Activated CD8-positive, alpha-beta memory T cell treated with anti-CD3 and anti-CD28 coated beads for 36 hours (primary cell): ENCODE data around the gene FTCD. TPM values are rescaled to one million over a fixed set of nuclear protein-coding genes. Genes with fewer than 3 reads are reported as not detected.
"Not testable (repeated sequence)": the region's sequence is repeated elsewhere in the genome, so short reads cannot be mapped to it uniquely, and the experiment has no call there.

Experiments
- CTCF ChIA-PET: fragments of 350-600 bp; sonication (Branson Sonifier 250); formaldehyde crosslinking; loops from one replicate; lab custom pipeline; 2021; ENCODE audit warnings: antibody characterized with exemption; lab: Charles Lee
- POLR2A ChIA-PET: fragments of 350-600 bp; sonication (Branson Sonifier 250); formaldehyde crosslinking; loops from one replicate; lab custom pipeline; 2021; ENCODE audit warnings: antibody characterized with exemption; lab: Charles Lee
- total RNA-seq, 2 experiments: library from RNA; stranded (reverse); gene quantifications; one replicate each; pipeline ENCODE4 v1.2.3, GENCODE V29; 2021

Gene FTCD
- total RNA-seq, 2 experiments from 2014 or later, result 0.23 TPM; not detected in 1

DNA sequence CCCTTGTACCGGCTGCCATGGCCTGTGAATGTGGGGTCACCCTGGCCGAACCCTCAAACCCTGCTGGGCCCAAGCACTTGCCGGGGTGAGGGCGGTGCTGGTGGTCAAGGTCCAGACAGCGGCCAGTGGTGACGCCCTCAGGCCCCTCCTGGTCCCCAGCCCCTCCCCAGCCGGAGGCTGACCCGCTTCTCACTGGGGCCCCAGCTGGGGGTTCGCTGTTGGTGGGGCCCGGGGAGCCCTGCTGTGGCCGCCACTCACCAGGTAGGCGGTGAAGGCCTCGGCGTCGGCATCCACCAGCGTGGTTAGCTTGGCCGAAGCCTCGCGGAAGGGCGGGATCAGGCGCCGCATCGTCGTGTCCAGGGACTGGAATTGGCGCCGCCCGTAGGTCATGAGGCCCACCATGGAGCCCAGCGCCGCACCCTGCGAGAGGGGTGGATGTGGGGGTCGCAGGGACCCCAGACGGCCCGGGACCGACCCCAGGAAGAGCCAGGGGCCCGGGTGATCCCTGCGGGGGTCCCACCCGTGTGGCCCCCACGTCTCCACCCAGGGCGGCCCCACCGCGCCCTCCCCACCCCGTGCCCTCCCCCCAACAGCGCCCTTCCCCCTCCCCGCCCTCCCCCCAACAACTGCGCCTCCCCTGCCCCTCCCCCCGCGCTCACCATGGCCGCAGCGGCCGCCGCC, 10.1 kb downstream of the FTCD start:
- ChIA-PET CTCF (no interaction called here), POLR2A (no interaction called here)

DNA sequence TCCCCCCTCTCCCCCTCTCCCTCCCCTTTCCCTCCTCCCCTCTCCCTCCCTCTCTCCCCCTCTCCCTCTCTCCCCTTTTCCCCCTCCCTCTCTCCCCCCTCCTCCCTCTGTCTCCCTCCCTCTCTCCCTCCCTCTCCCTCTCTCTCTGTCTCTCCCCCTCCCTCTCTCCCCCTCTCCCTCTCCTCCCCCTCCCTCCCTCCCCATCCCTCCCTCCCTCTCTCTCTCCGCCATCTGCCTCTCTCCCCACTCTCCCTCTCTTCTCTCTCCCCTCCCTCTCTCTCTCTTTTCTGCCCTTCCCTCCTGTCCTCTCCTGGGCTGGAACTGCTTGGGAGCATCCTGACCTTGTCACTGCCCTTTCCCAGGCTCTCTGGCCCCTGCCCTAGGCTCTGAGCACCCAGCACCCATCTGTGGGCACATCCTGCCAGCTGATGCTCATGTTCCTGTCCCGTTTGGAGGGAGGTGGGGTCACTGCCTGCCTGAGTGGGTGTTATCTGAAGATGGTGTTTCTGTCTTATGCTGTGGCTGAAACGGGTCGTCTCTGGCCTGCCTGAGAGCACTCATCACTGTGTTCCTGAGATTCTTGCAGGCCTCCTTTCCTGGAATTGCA, 10.8 kb downstream of the FTCD start:
- POLR2A ChIA-PET, result interaction anchor here (0.6 kb wide), 1 partner anchor 282 kb away, joined by 3 read pairs; no protein-coding TSS in a partner anchor
- CTCF ChIA-PET, result interaction anchor here (0.6 to 1.8 kb wide), 7 partner anchors 8 to 207 kb away, joined by 3 to 13 read pairs (median 4); no protein-coding TSS in a partner anchor

DNA sequence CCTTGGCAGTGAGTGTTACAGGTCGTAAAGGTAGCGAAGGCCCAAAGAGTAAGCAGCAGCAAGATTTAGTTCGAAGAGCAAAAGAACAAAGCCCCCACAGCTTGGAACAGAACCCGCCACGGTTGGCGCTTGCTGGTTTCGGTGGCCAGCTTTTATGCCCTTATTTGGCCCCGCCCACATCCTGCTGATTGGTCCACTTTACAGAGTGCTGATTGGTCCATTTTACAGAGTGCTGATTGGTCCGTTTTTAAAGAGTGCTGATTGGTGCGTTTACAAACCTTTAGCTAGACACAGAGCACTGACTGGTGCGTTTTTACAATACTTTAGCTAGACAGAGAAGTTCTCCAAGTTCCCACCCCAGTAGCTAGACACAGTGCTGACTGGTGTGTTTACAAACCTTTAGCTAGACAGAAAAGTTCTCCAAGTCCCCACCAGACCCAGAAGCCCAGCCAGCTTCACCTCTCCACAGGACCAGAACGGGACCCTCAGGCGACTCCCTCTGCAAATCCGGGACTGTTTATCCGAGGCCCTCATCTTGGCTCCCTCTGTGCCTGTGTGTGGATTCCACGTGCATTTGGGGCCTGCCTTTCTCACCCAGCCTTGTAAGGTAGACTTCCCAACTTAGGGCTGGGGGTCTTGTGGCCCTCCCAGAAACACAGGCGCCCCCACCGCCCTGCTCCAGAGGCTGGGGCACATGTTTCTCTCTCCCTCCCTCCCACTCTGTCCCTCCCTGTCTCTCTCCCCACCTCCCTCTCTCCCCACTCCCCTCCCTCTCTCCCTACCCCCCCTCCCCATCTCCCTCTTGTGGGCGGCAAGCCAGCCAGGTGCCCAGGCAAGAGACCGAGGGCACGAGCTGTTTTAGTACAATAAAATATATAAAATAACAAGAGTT, 12.6 kb downstream of the FTCD start:
- ChIA-PET POLR2A (interaction anchor here (0.5 to 1.3 kb wide), 4 partner anchors 35 to 317 kb away, joined by 4 to 7 read pairs (median 6); no protein-coding TSS in a partner anchor), CTCF (interaction anchor here (0.8 to 1.8 kb wide), 17 partner anchors 10 to 281 kb away, joined by 3 to 13 read pairs (median 3); no protein-coding TSS in a partner anchor)

DNA sequence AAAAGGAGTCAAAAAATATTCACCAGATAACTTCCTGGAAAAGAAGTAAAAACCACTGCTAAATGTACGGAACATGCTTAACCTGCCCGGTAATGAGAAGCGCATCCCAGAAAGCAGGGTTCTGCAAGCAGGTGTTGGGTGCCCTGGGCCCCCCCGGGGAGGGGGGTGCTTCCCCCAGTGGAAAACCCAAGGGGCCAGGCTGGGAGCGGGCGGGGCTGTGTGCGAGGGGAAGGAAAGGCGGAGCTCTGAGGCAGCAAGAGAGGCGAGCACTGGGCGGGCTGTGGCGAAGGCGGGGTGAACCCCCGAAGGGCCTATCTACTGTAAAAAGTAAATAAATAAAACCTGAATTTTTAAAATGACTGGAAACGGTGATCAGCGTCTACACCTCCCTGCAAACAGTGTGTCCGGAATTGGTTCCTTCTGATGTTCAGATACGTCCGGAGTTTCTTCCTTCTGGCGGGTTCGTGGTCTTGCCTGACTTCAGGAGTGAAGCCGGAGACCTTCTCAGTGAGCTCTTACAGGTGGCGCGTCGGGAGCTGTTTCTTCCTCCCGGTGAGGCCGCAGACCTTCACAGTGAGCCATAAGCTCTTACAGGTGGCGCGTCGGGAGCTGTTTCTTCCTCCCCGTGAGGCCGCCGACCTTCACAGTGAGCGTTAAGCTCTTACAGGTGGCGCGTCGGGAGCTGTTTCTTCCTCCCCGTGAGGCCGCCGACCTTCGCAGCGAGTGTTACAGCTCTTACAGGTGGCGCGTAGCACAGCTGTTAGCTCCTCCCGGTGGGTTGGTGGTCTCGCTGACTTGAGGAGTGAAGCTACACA, 13.4 kb downstream of the FTCD start:
- CTCF ChIA-PET, result interaction anchor here (1.0 kb wide), 2 partner anchors 12 to 172 kb away, joined by 3 read pairs; no protein-coding TSS in a partner anchor
- POLR2A ChIA-PET, result no interaction called here

DNA sequence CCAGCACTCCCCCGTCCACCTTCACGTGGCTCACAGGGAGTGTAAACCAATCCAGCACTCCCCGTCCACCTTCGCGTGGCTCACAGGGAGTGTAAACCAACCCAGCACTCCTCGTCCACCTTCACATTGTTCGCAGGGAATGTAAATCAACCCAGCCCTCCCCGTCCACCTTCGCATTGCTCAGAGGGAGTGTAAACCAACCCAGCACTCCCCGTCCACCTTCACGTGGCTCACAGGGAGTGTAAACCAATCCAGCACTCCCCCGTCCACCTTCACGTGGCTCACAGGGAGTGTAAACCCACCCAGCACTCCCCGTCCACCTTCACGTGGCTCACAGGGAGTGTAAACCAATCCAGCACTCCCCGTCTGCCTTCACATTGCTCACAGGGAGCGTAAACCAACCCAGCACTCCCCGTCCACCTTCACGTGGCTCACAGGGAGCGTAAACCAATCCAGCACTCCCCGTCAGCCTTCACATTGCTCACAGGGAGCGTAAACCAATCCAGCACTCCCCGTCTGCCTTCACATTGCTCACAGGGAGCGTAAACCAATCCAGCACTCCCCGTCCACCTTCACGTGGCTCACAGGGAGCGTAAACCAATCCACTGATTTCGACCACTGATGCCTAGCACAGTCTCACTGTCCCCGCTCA, 14.9 kb downstream of the FTCD start:
- CTCF ChIA-PET, POLR2A ChIA-PET: not testable (repeated sequence)

DNA sequence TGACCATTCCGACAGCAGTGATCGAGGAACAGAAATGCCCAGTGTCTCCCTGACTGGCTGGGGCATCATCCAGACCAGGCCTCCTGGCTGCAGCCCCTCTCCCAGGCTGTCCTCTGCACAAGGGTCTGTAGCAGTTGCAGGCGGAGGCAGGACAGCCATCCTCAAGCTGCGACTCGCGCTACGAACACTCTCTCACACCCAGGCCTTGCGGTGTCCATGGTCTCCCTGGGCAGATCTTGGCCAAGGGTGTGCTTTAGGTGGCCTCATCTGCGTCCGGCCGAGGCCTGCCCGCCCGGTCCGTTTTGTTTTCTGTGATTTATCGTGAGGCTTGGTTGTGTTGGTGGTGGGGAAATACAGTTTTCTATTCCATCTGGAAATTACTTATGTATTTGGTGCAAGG, 15.7 kb downstream of the FTCD start:
- CTCF ChIA-PET, result no interaction called here
- POLR2A ChIA-PET, result no interaction called here

DNA sequence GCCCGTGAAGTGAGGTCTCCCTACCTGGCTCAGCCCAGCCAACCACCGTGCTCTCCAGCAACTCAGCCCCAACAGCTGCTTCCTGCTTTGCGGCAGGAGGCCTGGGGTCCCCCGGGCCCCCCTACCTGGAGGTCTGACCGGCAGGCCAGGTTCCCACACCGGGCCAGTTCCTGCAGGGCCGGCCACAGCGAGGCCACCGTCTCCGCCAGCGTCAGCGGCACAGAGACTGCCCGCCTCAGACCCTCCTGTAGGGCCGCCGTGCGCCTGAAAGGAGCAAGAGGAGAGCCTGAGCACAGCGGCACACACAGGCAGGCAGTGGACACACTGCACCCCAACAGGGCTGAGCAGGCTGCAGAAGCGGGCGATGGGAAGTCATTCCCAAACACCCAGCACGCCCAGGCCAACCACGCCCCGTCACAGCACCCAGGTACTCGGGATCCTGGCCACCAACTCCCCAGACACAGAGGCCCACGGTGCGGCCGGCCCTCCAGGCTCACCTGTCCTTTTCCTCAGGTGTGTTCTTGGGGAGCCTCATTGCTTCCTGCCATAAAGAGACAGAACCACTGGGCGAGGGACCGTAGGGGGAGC, 16.9 kb downstream of the FTCD start:
- POLR2A ChIA-PET, result no interaction called here
- CTCF ChIA-PET, result interaction anchor here (0.5 kb wide), 1 partner anchor 145 kb away, joined by 3 read pairs; no protein-coding TSS in a partner anchor

DNA sequence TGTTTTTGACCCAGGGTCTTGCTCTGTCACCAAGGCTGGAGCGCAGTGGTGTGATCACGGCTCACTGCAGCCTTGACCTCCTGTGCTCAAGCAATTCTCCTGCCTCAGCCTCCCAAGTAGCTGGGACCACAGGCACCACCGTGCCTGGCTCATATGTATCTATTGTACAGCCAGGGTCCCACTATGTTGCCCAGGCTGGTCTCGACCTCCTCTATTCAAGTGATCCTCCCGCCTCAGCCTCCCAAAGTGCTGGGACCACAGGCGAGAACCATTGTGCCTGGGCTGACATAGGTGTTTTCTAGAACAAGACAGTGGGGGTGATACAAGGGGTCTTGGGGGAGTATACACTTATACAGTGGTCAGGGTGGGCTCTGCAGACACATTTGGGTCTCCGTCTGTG, 17.5 kb downstream of the FTCD start:
- CTCF ChIA-PET, result no interaction called here
- POLR2A ChIA-PET, result no interaction called here

DNA sequence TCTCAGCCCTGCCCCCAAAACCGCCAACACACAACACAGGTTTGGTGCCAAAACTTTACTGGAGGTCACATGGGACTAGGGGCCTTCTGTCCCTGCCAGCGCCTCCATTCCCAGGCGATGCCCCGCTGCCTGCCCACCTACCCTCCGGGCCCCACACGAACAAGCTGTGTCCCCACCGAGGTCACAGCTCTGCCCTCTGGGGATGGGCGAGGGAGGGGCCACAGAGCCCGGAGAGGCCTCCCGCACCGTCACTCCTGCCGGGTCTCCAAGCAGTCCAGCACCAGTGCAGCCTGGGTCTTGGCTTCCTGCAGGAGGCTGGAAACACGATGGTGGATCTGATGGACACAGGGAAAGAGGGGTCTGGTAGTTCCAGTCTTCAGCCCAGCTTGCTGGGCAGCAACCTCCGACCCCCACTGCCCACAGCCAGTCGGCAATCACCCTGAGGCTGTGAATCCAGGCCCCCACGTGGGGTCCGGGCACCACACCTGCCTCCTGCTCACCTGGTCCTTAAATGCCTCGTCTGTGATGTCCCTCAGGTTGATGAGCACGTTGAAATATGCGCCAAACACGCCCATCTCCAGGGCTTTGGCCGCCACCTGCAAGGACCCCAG, 18.5 kb downstream of the FTCD start:
- ChIA-PET CTCF (no interaction called here), POLR2A (no interaction called here)

DNA sequence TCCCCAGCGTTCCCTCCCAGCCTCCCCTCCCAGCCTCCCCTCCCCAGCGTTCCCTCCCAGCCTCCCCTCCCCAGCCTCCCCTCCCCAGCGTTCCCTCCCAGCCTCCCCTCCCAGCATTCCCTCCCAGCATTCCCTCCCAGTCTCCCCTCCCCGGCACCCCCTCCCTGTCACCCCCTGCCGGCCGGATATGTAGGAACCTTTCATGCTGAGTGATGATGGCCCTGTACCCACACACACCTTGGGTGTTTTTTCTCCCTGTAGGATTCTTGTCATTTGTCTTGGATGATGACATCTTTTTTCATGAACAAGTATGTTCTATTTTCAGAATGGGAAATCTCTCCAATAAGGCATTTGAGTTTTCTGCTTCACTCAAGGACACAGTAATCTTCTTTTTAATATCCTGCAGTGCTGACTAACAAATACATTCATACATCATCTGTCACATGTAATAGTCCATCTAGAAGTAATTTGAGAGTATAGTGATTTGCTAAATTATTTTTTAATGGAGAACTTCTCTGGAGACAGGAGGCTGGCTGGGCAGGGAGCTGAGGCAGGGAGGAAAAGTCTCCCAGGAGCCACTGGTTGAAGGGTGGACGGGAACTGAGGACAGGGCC, 19.5 kb downstream of the FTCD start:
- CTCF ChIA-PET, result no interaction called here
- POLR2A ChIA-PET, result no interaction called here

DNA sequence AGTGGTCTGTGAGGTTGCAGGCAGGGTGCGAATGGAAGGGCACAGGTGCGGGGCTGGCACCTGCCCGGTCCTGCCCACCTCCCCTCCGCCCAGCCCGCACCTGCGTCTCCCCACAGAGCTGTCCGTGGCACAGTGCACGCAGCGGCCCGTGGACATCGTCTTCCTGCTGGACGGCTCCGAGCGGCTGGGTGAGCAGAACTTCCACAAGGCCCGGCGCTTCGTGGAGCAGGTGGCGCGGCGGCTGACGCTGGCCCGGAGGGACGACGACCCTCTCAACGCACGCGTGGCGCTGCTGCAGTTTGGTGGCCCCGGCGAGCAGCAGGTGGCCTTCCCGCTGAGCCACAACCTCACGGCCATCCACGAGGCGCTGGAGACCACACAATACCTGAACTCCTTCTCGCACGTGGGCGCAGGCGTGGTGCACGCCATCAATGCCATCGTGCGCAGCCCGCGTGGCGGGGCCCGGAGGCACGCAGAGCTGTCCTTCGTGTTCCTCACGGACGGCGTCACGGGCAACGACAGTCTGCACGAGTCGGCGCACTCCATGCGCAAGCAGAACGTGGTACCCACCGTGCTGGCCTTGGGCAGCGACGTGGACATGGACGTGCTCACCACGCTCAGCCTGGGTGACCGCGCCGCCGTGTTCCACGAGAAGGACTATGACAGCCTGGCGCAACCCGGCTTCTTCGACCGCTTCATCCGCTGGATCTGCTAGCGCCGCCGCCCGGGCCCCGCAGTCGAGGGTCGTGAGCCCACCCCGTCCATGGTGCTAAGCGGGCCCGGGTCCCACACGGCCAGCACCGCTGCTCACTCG, 23.3 kb downstream of the FTCD start:
- ChIA-PET POLR2A (no interaction called here), CTCF (interaction anchor here (1.4 kb wide), 1 partner anchor 21 kb away, joined by 3 read pairs; no protein-coding TSS in a partner anchor)

DNA sequence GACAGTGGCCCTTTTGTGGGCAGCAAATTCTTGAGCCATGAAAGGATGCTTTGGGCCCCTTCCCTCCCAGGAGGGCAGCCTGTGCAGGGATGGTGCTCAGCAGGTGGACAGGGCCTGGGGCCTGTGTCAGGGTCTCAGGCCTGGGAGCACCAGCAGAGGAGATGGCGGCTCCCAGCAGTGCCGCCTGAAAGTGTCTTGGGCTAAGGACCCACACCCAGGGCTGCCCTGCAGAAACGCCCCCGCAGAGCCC, 23.9 kb downstream of the FTCD start:
- CTCF ChIA-PET, result interaction anchor here (1.4 kb wide), 1 partner anchor 21 kb away, joined by 3 read pairs; no protein-coding TSS in a partner anchor

DNA sequence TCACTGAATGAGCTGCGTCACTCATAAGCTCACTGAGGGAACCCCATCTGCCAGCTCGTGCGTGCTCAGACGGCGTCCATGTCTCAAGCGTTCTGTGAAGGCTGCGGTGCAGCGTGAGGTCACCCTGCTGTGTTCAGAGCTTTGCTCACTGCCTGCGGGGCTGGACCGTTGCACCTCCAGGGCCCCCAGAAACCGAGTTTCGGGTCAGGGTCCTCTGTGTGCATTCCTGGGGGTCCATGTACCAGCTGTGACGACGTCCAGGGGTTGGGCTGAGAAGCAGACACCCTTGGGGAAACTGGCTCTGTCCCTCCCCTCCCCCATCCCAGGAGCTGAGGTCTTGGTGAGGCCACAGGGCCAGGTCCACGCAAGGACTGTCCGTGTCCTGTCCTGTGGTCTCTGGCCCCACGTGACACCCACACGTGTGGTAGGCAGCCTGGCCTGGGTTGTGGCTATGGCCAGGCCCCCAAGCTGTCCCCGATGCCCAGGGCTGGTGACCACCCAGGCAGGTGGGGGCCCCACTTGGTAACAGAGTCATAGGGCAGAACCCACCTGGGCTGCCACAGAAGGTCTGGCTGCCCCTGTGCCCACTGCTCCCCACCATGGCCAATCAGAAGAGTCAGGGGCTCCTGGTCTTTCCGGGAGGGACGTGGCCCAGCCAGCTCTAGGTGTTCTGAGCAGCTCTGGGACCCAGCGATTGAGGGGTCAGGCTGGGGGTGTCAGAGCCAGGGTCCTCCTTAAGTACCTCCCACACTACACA, 24.4 kb downstream of the FTCD start:
- CTCF ChIA-PET, result interaction anchor here (1.1 to 1.4 kb wide), 2 partner anchors 13 to 22 kb away, joined by 3 to 4 read pairs; no protein-coding TSS in a partner anchor
- POLR2A ChIA-PET, result no interaction called here

More for the DNA sequence above, 23.9 kb downstream of the FTCD start:
- POLR2A ChIA-PET, result no interaction called here

DNA sequence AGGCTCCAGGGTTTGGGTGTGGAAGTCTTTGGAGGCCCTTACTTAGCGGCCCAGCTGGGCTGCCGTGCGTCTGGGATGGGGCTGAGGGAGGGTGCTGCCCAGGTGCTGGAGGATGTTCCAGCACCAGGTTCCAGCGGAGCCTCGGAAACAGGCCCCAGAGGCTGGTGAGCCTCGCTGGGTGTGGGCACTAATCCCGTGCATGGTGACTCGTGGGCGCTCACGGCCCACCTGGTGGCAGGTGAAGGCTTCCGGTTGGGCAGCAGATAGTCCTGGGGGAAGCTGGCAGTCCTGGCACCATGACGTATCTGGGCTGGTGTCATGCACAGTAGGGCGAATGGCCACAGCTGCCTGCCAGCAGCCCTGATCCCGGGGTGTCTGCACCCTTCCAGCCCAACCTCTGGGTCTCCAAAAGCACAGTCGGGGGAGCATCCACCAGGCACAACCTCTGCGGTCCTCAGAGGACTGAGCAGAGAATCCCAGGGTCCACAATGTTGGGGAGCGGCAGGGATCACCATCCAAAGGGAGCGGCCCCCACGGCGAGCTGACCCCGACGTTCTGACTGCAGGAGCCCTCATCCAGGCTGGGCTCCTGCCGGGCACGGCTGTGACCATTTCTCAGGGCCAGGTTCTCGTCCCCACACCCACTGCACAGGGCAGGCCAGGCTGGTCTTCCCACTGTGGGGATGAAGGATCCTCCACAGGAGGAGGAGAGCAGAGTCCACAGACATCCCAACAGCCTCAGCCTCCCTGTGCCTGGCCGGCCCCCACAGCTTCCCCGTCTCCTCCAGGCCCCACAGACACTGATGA, 25.3 kb downstream of the FTCD start:
- ChIA-PET CTCF (interaction anchor here (1.1 kb wide), 1 partner anchor 14 kb away, joined by 4 read pairs; no protein-coding TSS in a partner anchor), POLR2A (no interaction called here)
